NB4 (cell line): ENCODE measurements around the gene FOXP1.

Source experiments
- CTCF ChIP-seq: IDR thresholded peaks from one replicate; pipeline ENCODE4 v1.5.1; 2012; ENCODE audit warnings: low read depth, low read length
- POLR2A ChIP-seq: IDR thresholded peaks from 2 replicates; pipeline ENCODE4 v1.6.1; 2011; ENCODE audit warnings: mild to moderate bottlenecking; ENCODE audit not compliant: insufficient read length; ENCODE audit errors: extremely low read depth

GRCh38 chr3:71515636-71516365 lies 67.7 kb downstream of the FOXP1 start:
- TF ChIP-seq CTCF (no peak), POLR2A (no peak)
